ENCODE measurements around the gene HS6ST2.

- TF ChIP-seq REST (IDR thresholded peaks at IDR 0.05; ENCODE audit: low read depth) (no peak), CTCF (IDR thresholded peaks at IDR 0.05 in 2 of 3, conservative IDR thresholded peaks at IDR 0.05 in 1 of 3; ENCODE audit: borderline replicate concordance in 1 of 3, insufficient read depth in 1 of 3, low read depth in 2 of 3, low read length in 2 of 3) (no peak), SRF (IDR thresholded peaks at IDR 0.05; ENCODE audit: low read depth) (no peak)
Observed at GRCh38 chrX:132638313-132638712, 320.1 kb downstream of the HS6ST2 start.

Data from HCT116 (cell line).